ENCODE data around the gene ZP3. TPM values are rescaled to one million over a fixed set of nuclear protein-coding genes. Genes with fewer than 3 reads are reported as not detected.
A peak's percentile ranks its signal among the peaks of the same experiment; 100 is the strongest.

Gene ZP3
- total and polyA plus RNA-seq, 2 of the 13 experiments (the other 11 are each of a cell fraction or from before 2014, with no cell fraction given): not detected

DNA sequence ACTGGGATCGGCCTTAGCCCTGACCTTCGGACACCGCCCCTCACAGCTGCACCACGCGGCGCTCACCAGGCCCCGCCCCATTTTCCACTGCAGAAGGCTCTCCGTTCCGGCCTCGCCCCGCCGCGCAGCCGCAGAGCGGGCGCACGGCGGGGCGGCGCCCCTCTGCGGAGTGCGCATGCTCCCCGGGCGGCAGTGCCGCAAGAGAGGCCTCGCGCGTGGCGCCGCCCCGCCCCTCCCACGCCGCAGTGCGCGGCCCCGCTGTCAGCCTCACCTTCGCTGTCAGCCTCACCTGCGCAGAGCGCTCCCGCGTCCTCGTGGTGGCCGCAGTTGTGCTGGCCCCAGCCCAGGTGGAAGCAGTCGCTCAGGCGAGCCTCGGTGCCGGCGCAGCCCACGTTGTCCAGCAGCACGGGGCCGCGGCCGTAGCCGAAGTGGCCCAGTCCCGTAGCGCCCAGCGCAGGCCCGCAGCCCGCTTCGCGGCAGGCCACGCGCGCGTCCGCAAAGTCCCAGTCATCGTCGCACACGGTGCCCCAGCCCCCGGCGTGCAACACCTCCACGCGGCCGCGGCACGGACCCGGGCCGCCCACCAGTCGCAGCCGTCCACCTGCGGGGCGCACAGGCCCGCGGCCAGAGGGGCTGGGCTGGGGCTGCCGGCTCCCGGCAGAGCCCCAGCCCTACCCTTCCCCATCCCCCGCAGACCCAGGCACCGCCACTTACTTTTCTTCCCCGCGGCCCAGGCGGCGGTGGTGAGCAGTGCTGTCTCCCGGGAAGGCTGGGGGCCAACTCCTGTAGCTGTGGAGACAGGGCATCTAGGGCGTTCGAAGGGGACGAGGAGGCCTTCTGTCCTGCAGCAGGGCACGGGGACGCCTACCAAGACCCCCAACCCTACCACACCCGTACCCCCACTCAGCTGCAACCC lies 31.4 kb upstream of the ZP3 start (continued):
- TF ChIP-seq, protein P1, sequence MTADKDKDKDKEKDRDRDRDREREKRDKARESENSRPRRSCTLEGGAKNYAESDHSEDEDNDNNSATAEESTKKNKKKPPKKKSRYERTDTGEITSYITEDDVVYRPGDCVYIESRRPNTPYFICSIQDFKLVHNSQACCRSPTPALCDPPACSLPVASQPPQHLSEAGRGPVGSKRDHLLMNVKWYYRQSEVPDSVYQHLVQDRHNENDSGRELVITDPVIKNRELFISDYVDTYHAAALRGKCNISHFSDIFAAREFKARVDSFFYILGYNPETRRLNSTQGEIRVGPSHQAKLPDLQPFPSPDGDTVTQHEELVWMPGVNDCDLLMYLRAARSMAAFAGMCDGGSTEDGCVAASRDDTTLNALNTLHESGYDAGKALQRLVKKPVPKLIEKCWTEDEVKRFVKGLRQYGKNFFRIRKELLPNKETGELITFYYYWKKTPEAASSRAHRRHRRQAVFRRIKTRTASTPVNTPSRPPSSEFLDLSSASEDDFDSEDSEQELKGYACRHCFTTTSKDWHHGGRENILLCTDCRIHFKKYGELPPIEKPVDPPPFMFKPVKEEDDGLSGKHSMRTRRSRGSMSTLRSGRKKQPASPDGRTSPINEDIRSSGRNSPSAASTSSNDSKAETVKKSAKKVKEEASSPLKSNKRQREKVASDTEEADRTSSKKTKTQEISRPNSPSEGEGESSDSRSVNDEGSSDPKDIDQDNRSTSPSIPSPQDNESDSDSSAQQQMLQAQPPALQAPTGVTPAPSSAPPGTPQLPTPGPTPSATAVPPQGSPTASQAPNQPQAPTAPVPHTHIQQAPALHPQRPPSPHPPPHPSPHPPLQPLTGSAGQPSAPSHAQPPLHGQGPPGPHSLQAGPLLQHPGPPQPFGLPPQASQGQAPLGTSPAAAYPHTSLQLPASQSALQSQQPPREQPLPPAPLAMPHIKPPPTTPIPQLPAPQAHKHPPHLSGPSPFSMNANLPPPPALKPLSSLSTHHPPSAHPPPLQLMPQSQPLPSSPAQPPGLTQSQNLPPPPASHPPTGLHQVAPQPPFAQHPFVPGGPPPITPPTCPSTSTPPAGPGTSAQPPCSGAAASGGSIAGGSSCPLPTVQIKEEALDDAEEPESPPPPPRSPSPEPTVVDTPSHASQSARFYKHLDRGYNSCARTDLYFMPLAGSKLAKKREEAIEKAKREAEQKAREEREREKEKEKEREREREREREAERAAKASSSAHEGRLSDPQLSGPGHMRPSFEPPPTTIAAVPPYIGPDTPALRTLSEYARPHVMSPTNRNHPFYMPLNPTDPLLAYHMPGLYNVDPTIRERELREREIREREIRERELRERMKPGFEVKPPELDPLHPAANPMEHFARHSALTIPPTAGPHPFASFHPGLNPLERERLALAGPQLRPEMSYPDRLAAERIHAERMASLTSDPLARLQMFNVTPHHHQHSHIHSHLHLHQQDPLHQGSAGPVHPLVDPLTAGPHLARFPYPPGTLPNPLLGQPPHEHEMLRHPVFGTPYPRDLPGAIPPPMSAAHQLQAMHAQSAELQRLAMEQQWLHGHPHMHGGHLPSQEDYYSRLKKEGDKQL (CRISPR knock-in tag; IDR thresholded peaks at IDR 0.05; ENCODE audit: low read depth): no peak
- TF ChIP-seq ZNF430 (CRISPR knock-in tag; IDR thresholded peaks at IDR 0.05) (no peak), KLF12 (CRISPR knock-in tag; IDR thresholded peaks at IDR 0.05; ENCODE audit: borderline replicate concordance) (peak; percentile 82; the same call in 1 of the 2 replicates), TEAD3 (CRISPR knock-in tag; optimal IDR thresholded peaks at IDR 0.05; ENCODE audit: borderline replicate concordance) (peak; percentile 13), MED1 (CRISPR knock-in tag; IDR thresholded peaks at IDR 0.05) (peak; percentile 58), ESRRA (CRISPR knock-in tag; IDR thresholded peaks at IDR 0.05; ENCODE audit: low read depth) (no peak), IKZF4 (CRISPR knock-in tag; IDR thresholded peaks at IDR 0.05; ENCODE audit: borderline replicate concordance, low read depth, not compliant biosample characterization) (peak; percentile 95), ZNF282 (IDR thresholded peaks at IDR 0.05; ENCODE audit: partially characterized antibody) (no peak), PHF21A (CRISPR knock-in tag; IDR thresholded peaks at IDR 0.05) (no peak), FOSL2 (CRISPR knock-in tag; IDR thresholded peaks at IDR 0.05) (no peak), ZNF577 (CRISPR knock-in tag; IDR thresholded peaks at IDR 0.05; ENCODE audit: borderline replicate concordance, low read depth) (no peak; the same call in 1 of the 2 replicates), ZNF83 (CRISPR knock-in tag; IDR thresholded peaks at IDR 0.05; ENCODE audit: borderline replicate concordance) (no peak), ETV6 (CRISPR knock-in tag; conservative IDR thresholded peaks at IDR 0.05) (0 out of 2 replicates have a peak, but pooled peaks have one; percentile 19)
- TF ChIP-seq, protein P2, sequence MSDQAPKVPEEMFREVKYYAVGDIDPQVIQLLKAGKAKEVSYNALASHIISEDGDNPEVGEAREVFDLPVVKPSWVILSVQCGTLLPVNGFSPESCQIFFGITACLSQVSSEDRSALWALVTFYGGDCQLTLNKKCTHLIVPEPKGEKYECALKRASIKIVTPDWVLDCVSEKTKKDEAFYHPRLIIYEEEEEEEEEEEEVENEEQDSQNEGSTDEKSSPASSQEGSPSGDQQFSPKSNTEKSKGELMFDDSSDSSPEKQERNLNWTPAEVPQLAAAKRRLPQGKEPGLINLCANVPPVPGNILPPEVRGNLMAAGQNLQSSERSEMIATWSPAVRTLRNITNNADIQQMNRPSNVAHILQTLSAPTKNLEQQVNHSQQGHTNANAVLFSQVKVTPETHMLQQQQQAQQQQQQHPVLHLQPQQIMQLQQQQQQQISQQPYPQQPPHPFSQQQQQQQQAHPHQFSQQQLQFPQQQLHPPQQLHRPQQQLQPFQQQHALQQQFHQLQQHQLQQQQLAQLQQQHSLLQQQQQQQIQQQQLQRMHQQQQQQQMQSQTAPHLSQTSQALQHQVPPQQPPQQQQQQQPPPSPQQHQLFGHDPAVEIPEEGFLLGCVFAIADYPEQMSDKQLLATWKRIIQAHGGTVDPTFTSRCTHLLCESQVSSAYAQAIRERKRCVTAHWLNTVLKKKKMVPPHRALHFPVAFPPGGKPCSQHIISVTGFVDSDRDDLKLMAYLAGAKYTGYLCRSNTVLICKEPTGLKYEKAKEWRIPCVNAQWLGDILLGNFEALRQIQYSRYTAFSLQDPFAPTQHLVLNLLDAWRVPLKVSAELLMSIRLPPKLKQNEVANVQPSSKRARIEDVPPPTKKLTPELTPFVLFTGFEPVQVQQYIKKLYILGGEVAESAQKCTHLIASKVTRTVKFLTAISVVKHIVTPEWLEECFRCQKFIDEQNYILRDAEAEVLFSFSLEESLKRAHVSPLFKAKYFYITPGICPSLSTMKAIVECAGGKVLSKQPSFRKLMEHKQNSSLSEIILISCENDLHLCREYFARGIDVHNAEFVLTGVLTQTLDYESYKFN (CRISPR knock-in tag; conservative IDR thresholded peaks at IDR 0.05): 0 out of 2 replicates have a peak, but pooled peaks have one; percentile 6
- TF ChIP-seq, protein P3, sequence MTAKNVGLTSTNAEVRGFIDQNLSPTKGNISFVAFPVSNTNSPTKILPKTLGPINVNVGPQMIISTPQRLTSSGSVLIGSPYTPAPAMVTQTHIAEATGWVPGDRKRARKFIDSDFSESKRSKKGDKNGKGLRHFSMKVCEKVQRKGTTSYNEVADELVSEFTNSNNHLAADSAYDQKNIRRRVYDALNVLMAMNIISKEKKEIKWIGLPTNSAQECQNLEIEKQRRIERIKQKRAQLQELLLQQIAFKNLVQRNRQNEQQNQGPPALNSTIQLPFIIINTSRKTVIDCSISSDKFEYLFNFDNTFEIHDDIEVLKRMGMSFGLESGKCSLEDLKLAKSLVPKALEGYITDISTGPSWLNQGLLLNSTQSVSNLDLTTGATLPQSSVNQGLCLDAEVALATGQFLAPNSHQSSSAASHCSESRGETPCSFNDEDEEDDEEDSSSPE (CRISPR knock-in tag; IDR thresholded peaks at IDR 0.05): peak; percentile 76
- TF ChIP-seq, protein P4, sequence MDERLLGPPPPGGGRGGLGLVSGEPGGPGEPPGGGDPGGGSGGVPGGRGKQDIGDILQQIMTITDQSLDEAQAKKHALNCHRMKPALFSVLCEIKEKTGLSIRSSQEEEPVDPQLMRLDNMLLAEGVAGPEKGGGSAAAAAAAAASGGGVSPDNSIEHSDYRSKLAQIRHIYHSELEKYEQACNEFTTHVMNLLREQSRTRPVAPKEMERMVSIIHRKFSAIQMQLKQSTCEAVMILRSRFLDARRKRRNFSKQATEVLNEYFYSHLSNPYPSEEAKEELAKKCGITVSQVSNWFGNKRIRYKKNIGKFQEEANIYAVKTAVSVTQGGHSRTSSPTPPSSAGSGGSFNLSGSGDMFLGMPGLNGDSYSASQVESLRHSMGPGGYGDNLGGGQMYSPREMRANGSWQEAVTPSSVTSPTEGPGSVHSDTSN (CRISPR knock-in tag; IDR thresholded peaks at IDR 0.05): no peak
